ENCODE measurements around the gene TMEM94.

Gene TMEM94

DNA sequence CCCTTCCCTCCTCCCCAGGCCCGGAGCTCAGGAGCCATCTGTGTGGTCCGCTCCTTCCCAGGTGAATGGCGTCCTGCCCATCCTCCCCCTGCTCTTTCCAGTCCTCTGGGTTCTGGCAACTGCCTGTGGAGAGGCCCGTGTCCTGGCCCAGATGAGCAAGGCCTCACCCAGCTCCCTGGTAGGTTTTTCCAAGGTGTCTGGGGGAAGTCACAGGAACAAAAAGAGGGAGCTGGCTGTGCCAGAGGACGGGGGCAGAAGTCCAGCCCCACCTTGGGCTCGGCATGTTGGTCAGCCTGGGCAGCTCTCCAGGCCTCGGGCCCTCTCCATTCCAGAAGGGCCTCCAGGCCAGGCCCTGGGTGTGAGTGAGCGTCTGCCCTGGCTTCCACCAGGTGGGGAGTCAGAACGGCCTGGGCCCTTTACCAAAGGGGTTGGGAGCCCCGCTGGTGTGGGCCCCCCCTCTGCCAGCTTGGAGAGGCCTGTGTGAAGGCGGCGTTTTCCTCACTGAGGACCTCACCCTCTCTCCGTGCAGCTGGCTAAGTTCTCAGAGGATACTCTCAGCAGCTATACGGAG lies 33.8 kb downstream of the TMEM94 start:
- Histone ChIP-seq H3K36me3 (ENCODE audit: control insufficient read depth in 2 of 2, insufficient read depth in 1 of 2, low read length in 2 of 2) (peaks cover 0 to 58% of the 10 kb centered on the region in 2 experiments; a peak in 1 of 3 replicates), H3K4me3 (ENCODE audit: low read depth, low read length) (no peak overlapping the region), H3K9me3 (ENCODE audit: control insufficient read depth, insufficient read depth, low read depth, low read length) (no peaks in the 10 kb centered on the region), H3K4me1 (ENCODE audit: control insufficient read depth, insufficient read depth, low read length) (no peaks in the 10 kb centered on the region), H3K27ac (ENCODE audit: extremely low read depth, low read depth, low read length) (no peak overlapping the region)
- ChIA-PET CTCF (no interaction called here), POLR2A (interaction anchor here (0.6 kb wide), 1 partner anchor 620 kb away, joined by 3 read pairs; no protein-coding TSS in a partner anchor)
- TF ChIP-seq ZNF529 (tag by site-specific recombination; IDR thresholded peaks at IDR 0.05; ENCODE audit: insufficient replicate concordance), result no peak
- no peak for TF ChIP-seq ZNF664 (tag by site-specific recombination; IDR thresholded peaks at IDR 0.05)
- TF ChIP-seq ZNF292 (tag by site-specific recombination; IDR thresholded peaks at IDR 0.05; ENCODE audit: borderline replicate concordance, low read depth), result no peak

DNA sequence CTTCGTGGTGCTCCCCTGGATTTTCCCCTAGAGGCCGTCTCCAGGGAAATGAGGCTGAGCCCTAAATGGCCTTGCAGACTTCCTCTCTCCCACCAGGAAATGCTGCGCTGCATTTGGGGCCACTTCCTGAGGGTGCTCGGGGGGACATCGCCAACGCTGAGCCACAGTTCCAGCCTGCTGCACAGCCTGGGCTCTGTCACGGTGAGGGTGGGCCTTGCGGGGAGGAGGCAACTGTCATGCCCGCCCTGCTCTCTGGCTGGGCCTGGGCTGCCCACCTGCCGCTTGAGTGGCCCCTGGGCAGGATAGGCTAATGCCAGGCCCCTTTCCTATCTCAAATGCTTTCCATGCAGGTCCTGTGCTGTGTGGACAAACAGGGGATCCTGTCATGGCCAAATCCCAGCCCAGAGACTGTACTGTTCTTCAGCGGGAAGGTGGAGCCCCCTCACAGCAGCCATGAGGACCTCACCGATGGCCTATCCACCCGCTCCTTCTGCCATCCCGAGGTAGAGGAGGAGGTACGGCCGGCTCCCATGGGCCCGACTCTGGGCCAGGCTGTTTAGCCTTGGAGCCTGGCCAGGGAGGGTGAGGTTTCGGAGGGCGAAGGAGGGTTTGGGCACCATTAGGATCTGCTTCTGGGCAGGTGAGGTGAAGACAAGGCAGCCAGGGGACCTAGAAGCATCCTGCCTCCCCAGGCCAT lies 34.7 kb downstream of the TMEM94 start:
- H3K4me3 ChIP-seq (ENCODE audit: low read depth, low read length), result no peak overlapping the region
- H3K27ac ChIP-seq (ENCODE audit: extremely low read depth, low read depth, low read length), result no peak overlapping the region
- TF ChIP-seq, protein P1, sequence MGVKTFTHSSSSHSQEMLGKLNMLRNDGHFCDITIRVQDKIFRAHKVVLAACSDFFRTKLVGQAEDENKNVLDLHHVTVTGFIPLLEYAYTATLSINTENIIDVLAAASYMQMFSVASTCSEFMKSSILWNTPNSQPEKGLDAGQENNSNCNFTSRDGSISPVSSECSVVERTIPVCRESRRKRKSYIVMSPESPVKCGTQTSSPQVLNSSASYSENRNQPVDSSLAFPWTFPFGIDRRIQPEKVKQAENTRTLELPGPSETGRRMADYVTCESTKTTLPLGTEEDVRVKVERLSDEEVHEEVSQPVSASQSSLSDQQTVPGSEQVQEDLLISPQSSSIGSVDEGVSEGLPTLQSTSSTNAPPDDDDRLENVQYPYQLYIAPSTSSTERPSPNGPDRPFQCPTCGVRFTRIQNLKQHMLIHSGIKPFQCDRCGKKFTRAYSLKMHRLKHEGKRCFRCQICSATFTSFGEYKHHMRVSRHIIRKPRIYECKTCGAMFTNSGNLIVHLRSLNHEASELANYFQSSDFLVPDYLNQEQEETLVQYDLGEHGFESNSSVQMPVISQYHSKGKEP (tag by site-specific recombination; IDR thresholded peaks at IDR 0.05), result no peak
- TF ChIP-seq HOXD13 (CRISPR knock-in tag; IDR thresholded peaks at IDR 0.05; ENCODE audit: borderline replicate concordance) (no peak), ZNF37A (tag by site-specific recombination; IDR thresholded peaks at IDR 0.05) (no peak), ZNF354C (tag by site-specific recombination; IDR thresholded peaks at IDR 0.05; ENCODE audit: borderline replicate concordance, low read depth) (no peak), ZNF558 (tag by site-specific recombination; IDR thresholded peaks at IDR 0.05) (no peak), ZNF530 (tag by site-specific recombination; IDR thresholded peaks at IDR 0.05; ENCODE audit: low read depth) (no peak), GLIS1 (tag by site-specific recombination; IDR thresholded peaks at IDR 0.05) (no peak), ZBTB20 (tag by site-specific recombination; IDR thresholded peaks at IDR 0.05) (no peak), HOXA7 (CRISPR knock-in tag; IDR thresholded peaks at IDR 0.05; ENCODE audit: borderline replicate concordance) (no peak), ZNF707 (tag by site-specific recombination; IDR thresholded peaks at IDR 0.05) (no peak), ZNF561 (tag by site-specific recombination; IDR thresholded peaks at IDR 0.05; ENCODE audit: borderline replicate concordance) (no peak), ZNF701 (tag by site-specific recombination; IDR thresholded peaks at IDR 0.05) (no peak), ZNF114 (tag by site-specific recombination; IDR thresholded peaks at IDR 0.05) (no peak), ZNF426 (tag by site-specific recombination; IDR thresholded peaks at IDR 0.05) (no peak)
- TF ChIP-seq, protein P2, sequence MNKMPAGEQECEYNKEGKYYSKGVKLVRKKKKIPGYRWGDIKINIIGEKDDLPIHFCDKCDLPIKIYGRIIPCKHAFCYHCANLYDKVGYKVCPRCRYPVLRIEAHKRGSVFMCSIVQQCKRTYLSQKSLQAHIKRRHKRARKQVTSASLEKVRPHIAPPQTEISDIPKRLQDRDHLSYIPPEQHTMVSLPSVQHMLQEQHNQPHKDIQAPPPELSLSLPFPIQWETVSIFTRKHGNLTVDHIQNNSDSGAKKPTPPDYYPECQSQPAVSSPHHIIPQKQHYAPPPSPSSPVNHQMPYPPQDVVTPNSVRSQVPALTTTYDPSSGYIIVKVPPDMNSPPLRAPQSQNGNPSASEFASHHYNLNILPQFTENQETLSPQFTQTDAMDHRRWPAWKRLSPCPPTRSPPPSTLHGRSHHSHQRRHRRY (tag by site-specific recombination; IDR thresholded peaks at IDR 0.05), result no peak
- TF ChIP-seq, protein P3, sequence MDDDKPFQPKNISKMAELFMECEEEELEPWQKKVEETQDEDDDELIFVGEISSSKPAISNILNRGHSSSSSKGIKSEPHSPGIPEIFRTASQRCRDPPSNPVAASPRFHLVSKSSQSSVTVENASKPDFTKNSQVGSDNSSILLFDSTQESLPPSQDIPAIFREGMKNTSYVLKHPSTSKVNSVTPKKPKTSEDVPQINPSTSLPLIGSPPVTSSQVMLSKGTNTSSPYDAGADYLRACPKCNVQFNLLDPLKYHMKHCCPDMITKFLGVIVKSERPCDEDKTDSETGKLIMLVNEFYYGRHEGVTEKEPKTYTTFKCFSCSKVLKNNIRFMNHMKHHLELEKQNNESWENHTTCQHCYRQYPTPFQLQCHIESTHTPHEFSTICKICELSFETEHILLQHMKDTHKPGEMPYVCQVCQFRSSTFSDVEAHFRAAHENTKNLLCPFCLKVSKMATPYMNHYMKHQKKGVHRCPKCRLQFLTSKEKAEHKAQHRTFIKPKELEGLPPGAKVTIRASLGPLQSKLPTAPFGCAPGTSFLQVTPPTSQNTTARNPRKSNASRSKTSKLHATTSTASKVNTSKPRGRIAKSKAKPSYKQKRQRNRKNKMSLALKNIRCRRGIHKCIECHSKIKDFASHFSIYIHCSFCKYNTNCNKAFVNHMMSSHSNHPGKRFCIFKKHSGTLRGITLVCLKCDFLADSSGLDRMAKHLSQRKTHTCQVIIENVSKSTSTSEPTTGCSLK (tag by site-specific recombination; IDR thresholded peaks at IDR 0.05), result no peak
- TF ChIP-seq, protein P4, sequence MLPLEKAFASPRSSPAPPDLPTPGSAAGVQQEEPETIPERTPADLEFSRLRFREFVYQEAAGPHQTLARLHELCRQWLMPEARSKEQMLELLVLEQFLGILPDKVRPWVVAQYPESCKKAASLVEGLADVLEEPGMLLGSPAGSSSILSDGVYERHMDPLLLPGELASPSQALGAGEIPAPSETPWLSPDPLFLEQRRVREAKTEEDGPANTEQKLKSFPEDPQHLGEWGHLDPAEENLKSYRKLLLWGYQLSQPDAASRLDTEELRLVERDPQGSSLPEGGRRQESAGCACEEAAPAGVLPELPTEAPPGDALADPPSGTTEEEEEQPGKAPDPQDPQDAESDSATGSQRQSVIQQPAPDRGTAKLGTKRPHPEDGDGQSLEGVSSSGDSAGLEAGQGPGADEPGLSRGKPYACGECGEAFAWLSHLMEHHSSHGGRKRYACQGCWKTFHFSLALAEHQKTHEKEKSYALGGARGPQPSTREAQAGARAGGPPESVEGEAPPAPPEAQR (tag by site-specific recombination; IDR thresholded peaks at IDR 0.05), result no peak
- CTCF ChIA-PET, result no interaction called here
- no peaks in the 10 kb centered on the region for H3K4me1 ChIP-seq (ENCODE audit: control insufficient read depth, insufficient read depth, low read length)
- H3K36me3 ChIP-seq (ENCODE audit: control insufficient read depth in 2 of 2, insufficient read depth in 1 of 2, low read length in 2 of 2), result peaks cover 0 to 67% of the 10 kb centered on the region in 2 experiments; a peak in 1 of 3 replicates
- POLR2A ChIA-PET, result no interaction called here
- no peaks in the 10 kb centered on the region for H3K9me3 ChIP-seq (ENCODE audit: control insufficient read depth, insufficient read depth, low read depth, low read length)
